PC-9 (cell line): ENCODE results near the gene FAXC. TPM values are rescaled to one million over a fixed set of nuclear protein-coding genes. Genes with fewer than 3 reads are reported as not detected.

Source experiments
- BruUV-seq: library from RNA; stranded (reverse); fragments of 400-500 nt; replicated peaks from 2 replicates; lab custom pipeline; 2021; lab: Mats Ljungman, UMichigan
- CTCF ChIA-PET: fragments of 300-600 bp; sonication (Branson Sonifier 250); formaldehyde crosslinking; loops from one replicate; lab custom pipeline; 2022; ENCODE audit warnings: antibody characterized with exemption; lab: Charles Lee
- POLR2A ChIA-PET: fragments of 300-600 bp; sonication (Branson Sonifier 250); formaldehyde crosslinking; loops from one replicate; lab custom pipeline; 2022; ENCODE audit warnings: antibody characterized with exemption; ENCODE audit not compliant: unreplicated experiment; lab: Charles Lee
- DNase-seq, 2 experiments: peaks; one replicate each; pipeline versions ENCODE4 v3.0.0 to v3.0.0-alpha.2; 2015 to 2022; ENCODE audit warnings: mixed read lengths in 1 of 2
- H2AFZ ChIP-seq: fragments of 200-600 bp; sonication (generic); 2 replicates; pipeline ENCODE4 v1.8.1; 2017; ENCODE audit warnings: antibody characterized with exemption
- H3F3A ChIP-seq: fragments of 200-600 bp; sonication (generic); 2 replicates; pipeline ENCODE4 v1.8.1; 2017; ENCODE audit warnings: antibody characterized with exemption, mild to moderate bottlenecking, low read depth; ENCODE audit not compliant: insufficient read depth
- H3K27ac ChIP-seq: fragments of 200-600 bp; sonication (generic); 2 replicates; pipeline ENCODE4 v1.6.1; 2016; ENCODE audit warnings: mixed run types
- H3K27me3 ChIP-seq: fragments of 200-600 bp; sonication (generic); 2 replicates; pipeline ENCODE4 v1.6.1; 2016; ENCODE audit warnings: low read depth, mixed run types; ENCODE audit not compliant: insufficient read depth
- H3K36me3 ChIP-seq: fragments of 200-600 bp; sonication (generic); 2 replicates; pipeline ENCODE4 v1.6.1; 2016; ENCODE audit warnings: low read depth, mixed run types
- H3K4me1 ChIP-seq: fragments of 200-600 bp; sonication (generic); replicated peaks from 2 replicates; pipeline ENCODE4 v1.6.1; 2016; ENCODE audit warnings: mixed run types; ENCODE audit not compliant: insufficient read depth
- H3K4me2 ChIP-seq: fragments of 200-600 bp; sonication (generic); 2 replicates; pipeline ENCODE4 v1.6.1; 2017; ENCODE audit warnings: mixed run types
- H3K4me3 ChIP-seq: fragments of 200-600 bp; sonication (generic); 2 replicates; pipeline ENCODE4 v1.6.1; 2016; ENCODE audit warnings: mixed run types
- H3K79me2 ChIP-seq: fragments of 200-600 bp; sonication (generic); 2 replicates; pipeline ENCODE4 v1.6.1; 2017; ENCODE audit warnings: low read depth, mixed run types
- H3K9me2 ChIP-seq: fragments of 200-600 bp; sonication (generic); 2 replicates; pipeline ENCODE4 v1.8.1; 2017; ENCODE audit warnings: mild to moderate bottlenecking; ENCODE audit not compliant: insufficient read depth
- H3K9me3 ChIP-seq: fragments of 200-600 bp; sonication (generic); 2 replicates; pipeline ENCODE4 v1.8.1; 2016; ENCODE audit warnings: low read depth; ENCODE audit not compliant: insufficient read depth
- H4K20me1 ChIP-seq: fragments of 200-600 bp; sonication (generic); 2 replicates; pipeline ENCODE4 v1.8.1; 2017; ENCODE audit not compliant: insufficient read depth
- EZH2 ChIP-seq: fragments of 200-600 bp; sonication (generic); IDR thresholded peaks from 2 replicates; pipeline ENCODE4 v1.8.0; 2017; ENCODE audit warnings: antibody characterized with exemption, low read depth
- intact Hi-C: fragments of 100-400 bp; cut with micrococcal nuclease; formaldehyde crosslinking; loops from one replicate; pipeline ENCODE4 v1.10.0; 2022; ENCODE audit not compliant: unreplicated experiment
- total RNA-seq: library from RNA; stranded (reverse); gene quantifications from 2 replicates; pipeline ENCODE4 v1.2.3, GENCODE V29; 2021
- TF ChIP-seq, protein P1 (sequence below): fragments of 200-600 bp; sonication (generic); conservative IDR thresholded peaks from 2 replicates; pipeline ENCODE4 v1.6.1; 2017; ENCODE audit warnings: mixed run types, antibody characterized with exemption, mild to moderate bottlenecking, moderate library complexity

Gene FAXC
- total RNA-seq, 1 experiment from 2014 or later = 3.3 TPM

DNA sequence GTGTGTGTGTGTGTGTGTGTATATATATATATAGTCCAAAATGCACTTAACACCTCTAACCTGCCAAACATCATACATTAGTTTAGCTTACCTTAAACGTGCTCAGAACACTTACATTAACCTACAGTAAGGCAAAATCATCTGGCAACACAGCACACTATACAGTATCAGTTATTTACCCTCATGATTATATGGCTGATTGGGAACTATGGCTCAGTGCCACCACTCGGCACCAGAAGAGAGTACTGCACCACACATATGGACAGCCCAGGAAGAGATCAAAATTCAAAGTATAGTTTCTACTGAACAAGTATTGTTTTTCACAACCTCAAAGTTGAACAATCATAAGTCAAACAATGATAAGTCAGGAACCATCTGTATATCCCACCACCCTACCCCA is 59.8 kb downstream of the FAXC start:
- no peak overlapping the region for H3K4me2 ChIP-seq
- no peaks in the 10 kb centered on the region for H3K4me1 ChIP-seq
- BruUV-seq = no TSS peak
- H3K4me3 ChIP-seq = no peak overlapping the region
- H3K36me3 ChIP-seq = no peaks in the 10 kb centered on the region
- ChIA-PET CTCF (no interaction called here), POLR2A (no interaction called here)
- no peaks in the 10 kb centered on the region for H3K27me3 ChIP-seq
- H4K20me1 ChIP-seq = no peaks in the 10 kb centered on the region
- DNase-seq = no peak
- no peak for TF ChIP-seq EZH2
- TF ChIP-seq, protein P1, sequence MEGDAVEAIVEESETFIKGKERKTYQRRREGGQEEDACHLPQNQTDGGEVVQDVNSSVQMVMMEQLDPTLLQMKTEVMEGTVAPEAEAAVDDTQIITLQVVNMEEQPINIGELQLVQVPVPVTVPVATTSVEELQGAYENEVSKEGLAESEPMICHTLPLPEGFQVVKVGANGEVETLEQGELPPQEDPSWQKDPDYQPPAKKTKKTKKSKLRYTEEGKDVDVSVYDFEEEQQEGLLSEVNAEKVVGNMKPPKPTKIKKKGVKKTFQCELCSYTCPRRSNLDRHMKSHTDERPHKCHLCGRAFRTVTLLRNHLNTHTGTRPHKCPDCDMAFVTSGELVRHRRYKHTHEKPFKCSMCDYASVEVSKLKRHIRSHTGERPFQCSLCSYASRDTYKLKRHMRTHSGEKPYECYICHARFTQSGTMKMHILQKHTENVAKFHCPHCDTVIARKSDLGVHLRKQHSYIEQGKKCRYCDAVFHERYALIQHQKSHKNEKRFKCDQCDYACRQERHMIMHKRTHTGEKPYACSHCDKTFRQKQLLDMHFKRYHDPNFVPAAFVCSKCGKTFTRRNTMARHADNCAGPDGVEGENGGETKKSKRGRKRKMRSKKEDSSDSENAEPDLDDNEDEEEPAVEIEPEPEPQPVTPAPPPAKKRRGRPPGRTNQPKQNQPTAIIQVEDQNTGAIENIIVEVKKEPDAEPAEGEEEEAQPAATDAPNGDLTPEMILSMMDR = no peak
- H3K27ac ChIP-seq = no peak overlapping the region
- H3K79me2 ChIP-seq = no peaks in the 10 kb centered on the region
- H3K9me3 ChIP-seq = no peaks in the 10 kb centered on the region
- no peaks in the 10 kb centered on the region for H3F3A ChIP-seq
- intact Hi-C loops = no loop called here
- no peaks in the 10 kb centered on the region for H3K9me2 ChIP-seq
- no peak overlapping the region for H2AFZ ChIP-seq

DNA sequence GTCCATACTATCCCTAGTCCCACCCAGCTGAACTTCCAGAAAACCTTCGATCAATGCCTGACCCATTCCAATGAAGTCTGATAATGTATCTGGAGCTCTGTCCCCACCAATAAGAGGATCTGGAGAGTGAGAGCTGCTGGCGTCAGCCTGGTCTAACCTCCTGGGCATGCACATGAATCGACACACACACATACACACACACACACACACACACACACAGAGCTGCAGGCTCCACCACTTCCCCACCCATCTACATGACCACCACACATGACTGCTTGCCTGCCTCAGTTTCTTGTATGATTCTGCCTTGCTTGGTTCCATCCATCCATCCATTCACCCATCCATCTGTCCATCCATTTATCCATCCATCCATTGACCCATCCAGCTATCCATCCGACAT is 60.8 kb downstream of the FAXC start:
- ChIA-PET POLR2A (no interaction called here), CTCF (no interaction called here)
- Histone ChIP-seq H3K9me2 (no peaks in the 10 kb centered on the region), H3K36me3 (no peaks in the 10 kb centered on the region), H3K4me3 (no peak overlapping the region), H3K27me3 (no peaks in the 10 kb centered on the region), H3K4me2 (no peak overlapping the region), H3K4me1 (no peaks in the 10 kb centered on the region), H3K9me3 (no peaks in the 10 kb centered on the region), H3K27ac (no peak overlapping the region), H3F3A (no peaks in the 10 kb centered on the region), H2AFZ (no peak overlapping the region), H3K79me2 (no peaks in the 10 kb centered on the region), H4K20me1 (no peaks in the 10 kb centered on the region)
- BruUV-seq = no TSS peak
- DNase-seq = no peak
- intact Hi-C loops = no loop called here
- TF ChIP-seq, protein P1 = no peak

DNA sequence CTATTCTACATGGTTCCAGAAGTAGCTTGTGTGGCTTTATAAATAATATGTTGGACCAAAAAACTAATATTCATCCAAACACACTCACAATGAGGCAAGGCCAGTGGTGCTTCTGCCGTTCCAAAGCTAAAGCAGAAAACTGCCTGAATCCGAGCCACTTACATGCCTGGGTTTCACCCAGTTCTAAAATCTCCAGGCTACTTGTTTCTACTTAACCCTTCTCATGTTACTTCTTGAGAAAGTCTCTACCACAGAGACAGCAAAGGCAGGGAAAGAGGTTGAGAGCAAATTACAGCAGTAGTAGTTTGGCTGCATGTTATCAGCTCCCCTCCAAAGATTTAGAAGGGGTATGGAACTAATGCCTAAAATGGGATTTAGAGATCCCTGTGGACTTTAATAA is 62.0 kb downstream of the FAXC start:
- Histone ChIP-seq H3F3A (no peaks in the 10 kb centered on the region), H2AFZ (no peak overlapping the region), H3K27ac (no peak overlapping the region), H3K27me3 (no peaks in the 10 kb centered on the region), H3K4me3 (no peak overlapping the region), H3K9me3 (no peaks in the 10 kb centered on the region), H4K20me1 (no peaks in the 10 kb centered on the region), H3K79me2 (no peaks in the 10 kb centered on the region), H3K36me3 (no peaks in the 10 kb centered on the region), H3K4me2 (no peak overlapping the region), H3K4me1 (no peaks in the 10 kb centered on the region), H3K9me2 (no peaks in the 10 kb centered on the region)
- ChIA-PET CTCF (no interaction called here), POLR2A (no interaction called here)
- no peak for DNase-seq
- TF ChIP-seq, protein P1 = no peak
- TF ChIP-seq EZH2 = no peak
- intact Hi-C loops = no loop called here
- no TSS peak for BruUV-seq
